ENCODE measurements around the gene TNRC6C. TPM values are rescaled to one million over a fixed set of nuclear protein-coding genes. Genes with fewer than 3 reads are reported as not detected.

Gene TNRC6C
- total and polyA plus RNA-seq, 2 of the 13 experiments (the other 11 are each of a cell fraction or from before 2014, with no cell fraction given), result 0.66 to 4.9 TPM

GRCh38 chr17:78144147-78144719 is 185.7 kb downstream of the TNRC6C start (continued):
- no peak for TF ChIP-seq DMTF1 (CRISPR knock-in tag; IDR thresholded peaks at IDR 0.05)
- TF ChIP-seq NKX3-1 (CRISPR knock-in tag; IDR thresholded peaks at IDR 0.05), result no peak
- TF ChIP-seq BCL3 (CRISPR knock-in tag; IDR thresholded peaks at IDR 0.05), result no peak
- 0 out of 2 replicates have a peak, but pooled peaks have one; percentile 19 for TF ChIP-seq TGIF2 (CRISPR knock-in tag; IDR thresholded peaks at IDR 0.05)
- TF ChIP-seq ZNF512 (CRISPR knock-in tag; IDR thresholded peaks at IDR 0.05), result no peak
- no peak for TF ChIP-seq ZNF230 (CRISPR knock-in tag; IDR thresholded peaks at IDR 0.05)
- TF ChIP-seq ZNF530 (CRISPR knock-in tag; IDR thresholded peaks at IDR 0.05; ENCODE audit: low read depth), result no peak
- no peak for TF ChIP-seq REL (CRISPR knock-in tag; conservative IDR thresholded peaks at IDR 0.05)
- TF ChIP-seq ZNF280B (CRISPR knock-in tag; IDR thresholded peaks at IDR 0.05; ENCODE audit: borderline replicate concordance), result no peak
- peak; percentile 90 for TF ChIP-seq ZNF770 (CRISPR knock-in tag; IDR thresholded peaks at IDR 0.05)
- TF ChIP-seq SALL2 (CRISPR knock-in tag; IDR thresholded peaks at IDR 0.05), result 0 out of 2 replicates have a peak, but pooled peaks have one; percentile 56
- TF ChIP-seq SMAD3 (CRISPR knock-in tag; IDR thresholded peaks at IDR 0.05), result no peak
- no peak for TF ChIP-seq MIER2 (CRISPR knock-in tag; IDR thresholded peaks at IDR 0.05)
- no peak for TF ChIP-seq ZNF263 (CRISPR knock-in tag; IDR thresholded peaks at IDR 0.05)
- TF ChIP-seq ZNF609 (CRISPR knock-in tag; IDR thresholded peaks at IDR 0.05; ENCODE audit: borderline replicate concordance), result no peak
